GM10266 (cell line): ENCODE measurements around the gene MRPS11.
"Not testable (repeated sequence)": the region's sequence is repeated elsewhere in the genome, so short reads cannot be mapped to it uniquely, and the experiment has no call there.

ENCODE experiments used
- DNase-seq: peaks from one replicate; pipeline ENCODE4 v3.0.0; 2012; ENCODE audit errors: extremely low spot score
- CTCF ChIP-seq: IDR thresholded peaks from 2 replicates; pipeline ENCODE4 v1.5.1; 2012; ENCODE audit warnings: mild to moderate bottlenecking, low read depth; ENCODE audit not compliant: control insufficient read depth, insufficient read depth; ENCODE audit errors: missing control alignments

The MRPS11 gene

GRCh38 chr15:88470625-88471372, 3.3 kb downstream of the MRPS11 start:
- no peak for TF ChIP-seq CTCF
- no peak for DNase-seq

GRCh38 chr15:88472225-88472624, 4.7 kb downstream of the MRPS11 start:
- no peak for TF ChIP-seq CTCF
- peak; percentile 26 for DNase-seq

- DNase-seq, result not testable (repeated sequence)
Measured at GRCh38 chr15:88473661-88474293, 6.3 kb downstream of the MRPS11 start.

- TF ChIP-seq CTCF, result peak; percentile 42
- peak; percentile 51 for DNase-seq
Measured at GRCh38 chr15:88476635-88477060, 9.1 kb downstream of the MRPS11 start.

GRCh38 chr15:88477126-88477525, 9.6 kb downstream of the MRPS11 start:
- DNase-seq, result no peak
- no peak for TF ChIP-seq CTCF

- DNase-seq, result no peak
- TF ChIP-seq CTCF, result no peak
Measured at GRCh38 chr15:88477904-88478303, 10.4 kb downstream of the MRPS11 start.

- no peak for TF ChIP-seq CTCF
- DNase-seq, result no peak
Measured at GRCh38 chr15:88479169-88479568, 11.7 kb downstream of the MRPS11 start.

GRCh38 chr15:88480981-88481380, 13.5 kb downstream of the MRPS11 start:
- TF ChIP-seq CTCF, result no peak
- DNase-seq, result no peak
